OCI-LY1 (cell line): ENCODE measurements around the gene VPS45.

ENCODE experiments used
- CTCF ChIP-seq: fragments of 200-600 bp; sonication (generic), shearing (Covaris generic); IDR thresholded peaks from 2 replicates; pipeline ENCODE4 v1.5.1; 2017; ENCODE audit warnings: mild to moderate bottlenecking, antibody characterized with exemption, low read length, moderate library complexity, mixed read lengths
- EZH2 ChIP-seq: fragments of 200-600 bp; sonication (generic), shearing (Covaris generic); IDR thresholded peaks from 2 replicates; pipeline ENCODE4 v1.8.0; 2017; ENCODE audit warnings: borderline replicate concordance, mixed run types, mild to moderate bottlenecking, antibody characterized with exemption, low read length, moderate library complexity, mixed read lengths

- TF ChIP-seq CTCF = no peak
- no peak for TF ChIP-seq EZH2
These were observed 39.3 kb upstream of the VPS45 start for GRCh38 chr1:150028322-150028721.
